IMR-90 (cell line): ENCODE results near the gene ATP5ME. TPM values are rescaled to one million over a fixed set of nuclear protein-coding genes. Genes with fewer than 3 reads are reported as not detected.
A peak's percentile ranks its signal among the peaks of the same experiment; 100 is the strongest.
"Not testable (repeated sequence)": the region's sequence is repeated elsewhere in the genome, so short reads cannot be mapped to it uniquely, and the experiment has no call there.

ENCODE experiments used
- ATAC-seq: fragments of 200-7000 bp; cut with Tn5 transposase; 2 replicates; pipeline ENCODE4 v1.9.1; 2020; ENCODE audit warnings: low read depth, mild to moderate bottlenecking, moderate library complexity
- BruUV-seq: library from RNA; stranded (reverse); fragments of 400-500 nt; replicated peaks from 2 replicates; lab custom pipeline; 2021; lab: Mats Ljungman, UMichigan
- CTCF ChIA-PET: fragments of 300-600 bp; formaldehyde crosslinking; extraction: SDS; loops from one replicate; lab custom pipeline; 2021; ENCODE audit warnings: antibody characterized with exemption; lab: Yijun Ruan, JAX
- POLR2A ChIA-PET: fragments of 300-600 bp; sonication (Branson Sonifier 250); formaldehyde crosslinking; loops from one replicate; lab custom pipeline; 2022; ENCODE audit warnings: antibody characterized with exemption; ENCODE audit not compliant: unreplicated experiment; lab: Charles Lee
- DNase-seq: peaks from one replicate; pipeline ENCODE4 v3.0.0; 2013
- H2AFZ ChIP-seq: replicated peaks from 2 replicates; pipeline ENCODE3; 2013; ENCODE audit warnings: low read length, mild to moderate bottlenecking; ENCODE audit not compliant: poor library complexity
- H2AK5ac ChIP-seq: 2 replicates; pipeline ENCODE4 v1.6.1; 2013; ENCODE audit warnings: low read depth, low read length, inconsistent platforms
- H2AK9ac ChIP-seq: replicated peaks from 2 replicates; pipeline ENCODE3; 2013; ENCODE audit warnings: mild to moderate bottlenecking, low read depth, low read length, moderate library complexity; ENCODE audit not compliant: poor library complexity
- H2BK120ac ChIP-seq: 2 replicates; pipeline ENCODE4 v1.6.1; 2013; ENCODE audit warnings: low read depth, low read length, inconsistent platforms
- H2BK15ac ChIP-seq: 3 replicates; pipeline ENCODE4 v1.6.1; 2013; ENCODE audit warnings: low read depth, low read length, inconsistent platforms
- H2BK20ac ChIP-seq: 2 replicates; pipeline ENCODE4 v1.6.1; 2013; ENCODE audit warnings: low read depth, mild to moderate bottlenecking, inconsistent platforms, low read length, moderate library complexity
- H2BK5ac ChIP-seq: 2 replicates; pipeline ENCODE4 v1.6.1; 2013; ENCODE audit warnings: mild to moderate bottlenecking, low read depth, low read length, inconsistent platforms; ENCODE audit not compliant: poor library complexity, severe bottlenecking
- H3K14ac ChIP-seq: replicated peaks from 2 replicates; pipeline ENCODE4 v1.6.1; 2013; ENCODE audit warnings: low read depth, low read length, inconsistent platforms
- H3K18ac ChIP-seq: 2 replicates; pipeline ENCODE4 v1.6.1; 2013; ENCODE audit warnings: low read depth, low read length, control low read depth
- H3K23ac ChIP-seq: 2 replicates; pipeline ENCODE4 v1.6.1; 2013; ENCODE audit warnings: low read depth, low read length, inconsistent platforms
- H3K27ac ChIP-seq: 2 replicates; pipeline ENCODE4 v1.5.1; 2013; ENCODE audit warnings: mild to moderate bottlenecking, control low read depth, low read length; ENCODE audit not compliant: insufficient read depth
- H3K27me3 ChIP-seq: 2 replicates; pipeline ENCODE4 v1.6.1; 2013; ENCODE audit warnings: low read length; ENCODE audit not compliant: control insufficient read depth, insufficient read depth
- H3K36me3 ChIP-seq: 2 replicates; pipeline ENCODE4 v1.6.1; 2013; ENCODE audit warnings: low read length, mixed read lengths; ENCODE audit not compliant: control insufficient read depth, insufficient read depth
- H3K4ac ChIP-seq: 2 replicates; pipeline ENCODE4 v1.6.1; 2013; ENCODE audit warnings: low read depth, low read length, inconsistent platforms
- H3K4me1 ChIP-seq: 2 replicates; pipeline ENCODE4 v1.6.1; 2013; ENCODE audit warnings: low read length, mixed read lengths; ENCODE audit not compliant: control insufficient read depth, insufficient read depth
- H3K4me2 ChIP-seq: 2 replicates; pipeline ENCODE4 v1.6.1; 2013; ENCODE audit warnings: low read depth, mild to moderate bottlenecking, control low read depth, low read length, moderate library complexity
- H3K4me3 ChIP-seq: 2 replicates; pipeline ENCODE4 v1.5.1; 2013; ENCODE audit warnings: low read depth, mild to moderate bottlenecking, control low read depth, low read length, moderate library complexity; ENCODE audit not compliant: insufficient read depth
- H3K56ac ChIP-seq: 2 replicates; pipeline ENCODE4 v1.6.1; 2013; ENCODE audit warnings: low read length, inconsistent platforms; ENCODE audit not compliant: insufficient read depth; ENCODE audit errors: extremely low read depth
- H3K79me1 ChIP-seq, 2 experiments: 2 replicates each; pipeline ENCODE4 v1.6.1; 2013; ENCODE audit warnings: low read length in 2 of 2, inconsistent platforms in 1 of 2, low read depth in 1 of 2
- H3K9ac ChIP-seq: 2 replicates; pipeline ENCODE4 v1.6.1; 2013; ENCODE audit warnings: low read depth, low read length, control low read depth
- H3K9me1 ChIP-seq: 2 replicates; pipeline ENCODE4 v1.6.1; 2013; ENCODE audit warnings: low read length, inconsistent platforms; ENCODE audit not compliant: insufficient read depth
- H3K9me3 ChIP-seq: 2 replicates; pipeline ENCODE4 v1.6.1; 2013; ENCODE audit warnings: low read length; ENCODE audit not compliant: control insufficient read depth, insufficient read depth
- H4K20me1 ChIP-seq: 2 replicates; pipeline ENCODE4 v1.6.1; 2013; ENCODE audit warnings: low read length, inconsistent platforms; ENCODE audit not compliant: insufficient read depth
- H4K5ac ChIP-seq: 2 replicates; pipeline ENCODE4 v1.6.1; 2013; ENCODE audit warnings: mild to moderate bottlenecking, low read depth, low read length, control low read depth
- H4K8ac ChIP-seq, 2 experiments: 2 replicates each; pipeline ENCODE4 v1.6.1; 2013; ENCODE audit warnings: low read depth in 2 of 2, low read length in 2 of 2, control low read depth in 1 of 2, inconsistent platforms in 1 of 2
- H4K91ac ChIP-seq: 2 replicates; pipeline ENCODE4 v1.6.1; 2013; ENCODE audit warnings: low read depth, low read length, inconsistent platforms; ENCODE audit not compliant: insufficient read depth
- WGBS, 2 experiments: methylation state at CpG; one replicate each; pipeline versions ENCODE4 v1.1.5 to v1.1.7; 2013; ENCODE audit warnings: missing lambda C conversion rate in 2 of 2; ENCODE audit not compliant: insufficient read length in 1 of 2; ENCODE audit errors: extremely low coverage in 2 of 2; 5-methylcytosine and 5-hydroxymethylcytosine counted together
- dilution Hi-C: fragments of 300-500 bp; cut with HindIII; formaldehyde crosslinking; loops from one replicate; pipeline ENCODE4 v1.14.3; 2018; ENCODE audit warnings: low sequenced_read_pairs; ENCODE audit not compliant: unreplicated experiment
- in situ Hi-C: fragments of 300-500 bp; cut with MboI; formaldehyde crosslinking; loops from 3 replicates; pipeline ENCODE4 v1.14.3; 2019; ENCODE audit warnings: low sequenced_read_pairs, inconsistent platforms, mixed read lengths
- intact Hi-C: fragments of 100-400 bp; cut with micrococcal nuclease; formaldehyde crosslinking; loops from 2 replicates; pipeline ENCODE4 v1.10.0; 2022
- polyA plus RNA-seq, 3 experiments: library from polyadenylated mRNA; depleted of rRNA; stranded (reverse); fragments of >200 nt; gene quantifications; 2 replicates each; pipeline ENCODE4 v1.2.3, GENCODE V29; 2012; ENCODE audit warnings: low replicate concordance in 1 of 3
- total RNA-seq: library from RNA; depleted of rRNA; stranded (reverse); fragments of >200 nt; gene quantifications from 2 replicates; pipeline ENCODE4 v1.2.3, GENCODE V29; 2012

The ATP5ME gene
- total and polyA plus RNA-seq, 2 of the 4 experiments (the other 2 are of a cell fraction): 39.3 to 603 TPM

DNA sequence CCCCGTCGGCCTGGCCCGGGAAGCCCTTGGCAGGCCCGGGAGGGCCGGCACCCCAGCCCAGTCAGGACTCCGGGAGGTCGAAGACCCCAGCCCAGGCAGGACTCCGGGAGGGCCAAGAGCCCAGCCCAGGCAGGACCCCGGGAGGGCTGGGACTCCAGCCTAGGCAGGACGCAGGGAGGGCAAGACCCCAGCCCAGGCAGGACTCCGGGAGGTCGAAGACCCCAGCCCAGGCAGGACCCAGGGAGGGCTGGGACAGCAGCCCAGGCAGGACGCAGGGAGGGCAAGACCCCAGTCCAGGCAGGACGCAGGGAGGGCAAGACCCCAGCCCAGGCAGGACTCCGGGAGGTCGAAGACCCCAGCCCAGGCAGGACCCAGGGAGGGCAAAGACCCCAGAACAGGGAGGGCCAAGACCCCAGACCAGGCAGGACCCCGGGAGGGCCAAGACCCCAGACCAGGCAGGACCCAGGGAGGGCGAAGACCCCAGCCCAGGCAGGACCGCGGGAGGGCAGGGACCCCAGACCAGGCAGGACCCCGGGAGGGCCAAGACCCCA is 32.1 kb upstream of the ATP5ME start:
- peak overlapping the region; percentile 66; the same call in 1 of the 2 replicates for H3K23ac ChIP-seq
- H3K79me1 ChIP-seq: peaks cover 15 to 39% of the 10 kb centered on the region in 2 experiments; a peak in 3 of 4 replicates
- H3K4me3 ChIP-seq: peak overlapping the region; percentile 97
- peak overlapping the region; percentile 67 for H2AK5ac ChIP-seq
- peak overlapping the region; percentile 95 for H2AFZ ChIP-seq
- H3K27me3 ChIP-seq, BruUV-seq, H3K18ac ChIP-seq, DNase-seq, H3K9me3 ChIP-seq, ATAC-seq, H3K36me3 ChIP-seq, in situ Hi-C loops, CTCF ChIA-PET, POLR2A ChIA-PET, H2BK15ac ChIP-seq, intact Hi-C loops, H2BK20ac ChIP-seq, dilution Hi-C loops: not testable (repeated sequence)
- peak overlapping the region; percentile 94 for H2BK5ac ChIP-seq
- peaks cover 37% of the 10 kb centered on the region for H4K20me1 ChIP-seq
- peak overlapping the region; percentile 47; the same call in 1 of the 2 replicates for H4K91ac ChIP-seq
- H3K9ac ChIP-seq: peak overlapping the region; percentile 80
- peak overlapping the region; percentile 94 for H3K27ac ChIP-seq
- H2BK120ac ChIP-seq: 0 out of 2 replicates have a peak overlapping the region, but pooled peaks have one; percentile 8
- H3K14ac ChIP-seq: peak overlapping the region; percentile 91
- peaks cover 14% of the 10 kb centered on the region; the same call in 1 of the 2 replicates for H3K4me1 ChIP-seq
- peak overlapping the region; percentile 77 for H3K56ac ChIP-seq
- peak overlapping the region; percentile 8 to 87; a peak in 2 of 4 replicates for H4K8ac ChIP-seq
- H3K9me1 ChIP-seq: peaks cover 13% of the 10 kb centered on the region
- H2AK9ac ChIP-seq: peak overlapping the region; percentile 96
- peak overlapping the region; percentile 38; the same call in 1 of the 2 replicates for H4K5ac ChIP-seq
- peak overlapping the region; percentile 62 for H3K4me2 ChIP-seq
- peak overlapping the region; percentile 83 for H3K4ac ChIP-seq
- 0% methylated on average over 4 of the region's 21 CpGs; no CpG with 5 or more reads in 1 of the 2 experiments for WGBS, 2 experiments
